ENCODE data around the gene NMU.
"Not testable (repeated sequence)": the region's sequence is repeated elsewhere in the genome, so short reads cannot be mapped to it uniquely, and the experiment has no call there.

Gene NMU

GRCh38 chr4:55553441-55554201 is 82.5 kb downstream of the NMU start:
- peak; percentile 90 for DNase-seq

- DNase-seq = not testable (repeated sequence)
Observed at GRCh38 chr4:55551964-55552363, 84.1 kb downstream of the NMU start.

- peak; percentile 88 for DNase-seq
Observed at GRCh38 chr4:55549888-55550287, 86.2 kb downstream of the NMU start.

- DNase-seq = no peak
Observed at GRCh38 chr4:55547918-55548317, 88.2 kb downstream of the NMU start.

GRCh38 chr4:55547466-55547770 is 88.7 kb downstream of the NMU start:
- no peak for DNase-seq

- peak; percentile 72 for DNase-seq
Observed at GRCh38 chr4:55546756-55547465, 89.2 kb downstream of the NMU start, which contains the start of gene CLOCK. Gene CLOCK (minus strand): TSS chr4:55546909. CDS start chr4:55482785, 64,124 bp downstream.

- DNase-seq = no peak
Observed at GRCh38 chr4:55546506-55546755, 89.7 kb downstream of the NMU start.

- DNase-seq = peak; percentile 70
Observed at GRCh38 chr4:55545641-55546505, 90.2 kb downstream of the NMU start.

Measured in NCI-H226 (cell line).